GM18873 (cell line): Measurements from ENCODE around the gene CCDC142.

Experiments used
- ATAC-seq: cut with Tn5 transposase; IDR thresholded peaks from one replicate; pipeline ENCODE4 v1.9.1; 2021; ENCODE audit warnings: mild to moderate bottlenecking, moderate library complexity, moderate number of reproducible peaks; ENCODE audit not compliant: unreplicated experiment, low FRiP score

CCDC142 gene

GRCh38 chr2:74425523-74425922, 57.3 kb downstream of the CCDC142 start:
- no peak for ATAC-seq

DNA sequence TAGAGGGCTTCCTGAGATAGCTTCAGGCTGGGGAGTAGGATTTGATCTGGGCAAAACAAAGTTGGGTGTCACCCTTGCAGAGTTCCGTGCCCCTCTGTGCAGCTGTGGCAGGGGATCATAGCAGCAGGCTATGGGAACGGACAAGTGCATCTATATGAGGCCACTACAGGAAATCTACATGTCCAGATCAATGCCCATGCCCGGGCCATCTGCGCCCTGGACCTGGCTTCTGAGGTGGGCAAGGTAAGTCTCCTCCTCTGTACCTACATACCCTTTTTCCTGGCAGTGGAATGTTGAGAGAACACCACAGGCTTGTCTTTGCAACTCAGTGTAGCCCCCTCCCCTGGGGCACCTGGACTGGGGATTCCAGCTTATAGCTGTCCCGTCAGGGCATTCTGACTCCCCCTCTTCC, 57.8 kb downstream of the CCDC142 start:
- ATAC-seq, result no peak

- no peak for ATAC-seq
These were observed 58.4 kb downstream of the CCDC142 start for GRCh38 chr2:74424139-74424992.
